Measurements from ENCODE around the gene BCORL1.
A peak's percentile ranks its signal among the peaks of the same experiment; 100 is the strongest.

Gene BCORL1

GRCh38 chrX:130066975-130067615 is 84.7 kb downstream of the BCORL1 start:
- DNase-seq (ENCODE audit: low spot score), result no peak

- DNase-seq (ENCODE audit: low spot score), result no peak
Measured at GRCh38 chrX:130071611-130072344, 89.3 kb downstream of the BCORL1 start.

- no peak for DNase-seq (ENCODE audit: low spot score)
Measured at GRCh38 chrX:130072345-130072740, 89.9 kb downstream of the BCORL1 start.

GRCh38 chrX:130075777-130076176 is 93.3 kb downstream of the BCORL1 start:
- DNase-seq (ENCODE audit: low spot score), result no peak

GRCh38 chrX:130079824-130080406 is 97.5 kb downstream of the BCORL1 start:
- DNase-seq (ENCODE audit: low spot score), result peak; percentile 64

- no peak for DNase-seq (ENCODE audit: low spot score)
Measured at GRCh38 chrX:130080791-130081367, 98.4 kb downstream of the BCORL1 start.

GRCh38 chrX:130081421-130082045 is 99.1 kb downstream of the BCORL1 start:
- no peak for DNase-seq (ENCODE audit: low spot score)

- peak; percentile 76 for DNase-seq (ENCODE audit: low spot score)
Measured at GRCh38 chrX:130082244-130083106, 100.0 kb downstream of the BCORL1 start.

GRCh38 chrX:130083107-130083490 is 100.7 kb downstream of the BCORL1 start:
- no peak for DNase-seq (ENCODE audit: low spot score)

GRCh38 chrX:130083656-130084382 is 101.4 kb downstream of the BCORL1 start:
- DNase-seq (ENCODE audit: low spot score), result no peak

- DNase-seq (ENCODE audit: low spot score), result no peak
Measured at GRCh38 chrX:130084631-130085237, 102.3 kb downstream of the BCORL1 start.

- DNase-seq (ENCODE audit: low spot score), result no peak
Measured at GRCh38 chrX:130085551-130086446, 103.4 kb downstream of the BCORL1 start.

- DNase-seq (ENCODE audit: low spot score), result peak; percentile 81
Measured at GRCh38 chrX:130086447-130087206, 104.2 kb downstream of the BCORL1 start.

GRCh38 chrX:130090364-130090763 is 107.9 kb downstream of the BCORL1 start:
- DNase-seq (ENCODE audit: low spot score), result no peak

- peak; percentile 91 for DNase-seq (ENCODE audit: low spot score)
Measured at GRCh38 chrX:130091980-130092522, 109.6 kb downstream of the BCORL1 start.

GRCh38 chrX:130093271-130093670 is 110.8 kb downstream of the BCORL1 start:
- no peak for DNase-seq (ENCODE audit: low spot score)

GRCh38 chrX:130094696-130095095 is 112.3 kb downstream of the BCORL1 start:
- no peak for DNase-seq (ENCODE audit: low spot score)

Data from CD4-positive, alpha-beta T cell treated with Interleukin-6 at 100 ng/mL for 8 hours (primary cell).